Liver (tissue), 9 donors: ENCODE data around the gene PAAF1. TPM values are rescaled to one million over a fixed set of nuclear protein-coding genes. Genes with fewer than 3 reads are reported as not detected.

Experiments used
- DNase-seq: peaks from one replicate; pipeline ENCODE4 v3.0.0-alpha.2; 2017; ENCODE audit warnings: low spot score
- H3K27ac ChIP-seq, 2 donors: one replicate each; pipeline ENCODE4 v1.7.0; 2013; ENCODE audit warnings: inconsistent platforms in 2 of 2, low read length in 2 of 2, control low read depth in 1 of 2, low read depth in 1 of 2, mild to moderate bottlenecking in 1 of 2
- H3K27me3 ChIP-seq, 4 donors: one replicate each; pipeline versions ENCODE4 v1.6.1 to v1.7.0; 2013; ENCODE audit warnings: low read length in 3 of 4, inconsistent platforms in 1 of 4, mild to moderate bottlenecking in 1 of 4, moderate library complexity in 1 of 4; ENCODE audit not compliant: control insufficient read depth in 4 of 4, insufficient read depth in 4 of 4
- H3K36me3 ChIP-seq, 4 donors: one replicate each; pipeline versions ENCODE4 v1.6.1 to v1.7.0; 2013; ENCODE audit warnings: low read length in 3 of 4, mild to moderate bottlenecking in 3 of 4, low read depth in 1 of 4, moderate library complexity in 1 of 4; ENCODE audit not compliant: control insufficient read depth in 4 of 4, insufficient read depth in 3 of 4
- H3K4me1 ChIP-seq, 4 donors: one replicate each; pipeline versions ENCODE4 v1.6.1 to v1.7.0; 2013; ENCODE audit warnings: low read length in 3 of 4, mild to moderate bottlenecking in 3 of 4, moderate library complexity in 1 of 4; ENCODE audit not compliant: control insufficient read depth in 4 of 4, insufficient read depth in 4 of 4
- H3K4me3 ChIP-seq, 3 donors: one replicate each; pipeline versions ENCODE4 v1.6.1 to v1.7.0; 2013; ENCODE audit warnings: low read length in 3 of 3, control low read depth in 1 of 3, low read depth in 1 of 3, mild to moderate bottlenecking in 1 of 3
- H3K9ac ChIP-seq, 2 donors: one replicate each; pipeline ENCODE4 v1.7.0; 2013; ENCODE audit warnings: low read length in 2 of 2, mild to moderate bottlenecking in 2 of 2, moderate library complexity in 2 of 2, control low read depth in 1 of 2, low read depth in 1 of 2
- H3K9me3 ChIP-seq, 4 donors: one replicate each; pipeline versions ENCODE4 v1.6.1 to v1.7.0; 2013; ENCODE audit warnings: low read length in 3 of 4; ENCODE audit not compliant: control insufficient read depth in 4 of 4
- EGR1 ChIP-seq, 2 donors: IDR thresholded peaks; 2 replicates each; pipeline ENCODE4 v1.6.1; 2016 to 2018; ENCODE audit warnings: antibody characterized with exemption in 2 of 2, low read depth in 2 of 2
- FOXA1 ChIP-seq: IDR thresholded peaks from 2 replicates; pipeline ENCODE4 v1.6.1; 2016; ENCODE audit warnings: antibody characterized with exemption
- FOXA2 ChIP-seq: IDR thresholded peaks from 2 replicates; pipeline ENCODE4 v1.6.1; 2016; ENCODE audit warnings: antibody characterized with exemption
- HNF4A ChIP-seq, 2 donors: conservative IDR thresholded peaks; 2 replicates each; pipeline ENCODE4 v1.6.1; 2016; ENCODE audit warnings: antibody characterized with exemption in 2 of 2, mild to moderate bottlenecking in 2 of 2
- HNF4G ChIP-seq: IDR thresholded peaks from 2 replicates; pipeline ENCODE4 v1.6.1; 2016; ENCODE audit warnings: antibody characterized with exemption
- JUND ChIP-seq, 2 donors: IDR thresholded peaks; 2 replicates each; pipeline ENCODE4 v1.6.1; 2016; ENCODE audit warnings: antibody characterized with exemption in 2 of 2
- YY1 ChIP-seq: IDR thresholded peaks from 2 replicates; pipeline ENCODE4 v1.6.1; 2016; ENCODE audit warnings: antibody characterized with exemption, mild to moderate bottlenecking
- WGBS: extraction: QIAGEN DNeasy Blood & Tissue Kit; methylation state at CpG from one replicate; pipeline ENCODE4 v1.1.7; 2013; 5-methylcytosine and 5-hydroxymethylcytosine counted together
- polyA plus RNA-seq, 2 donors: library from polyadenylated mRNA; stranded (reverse) in 1 of 2; unstranded in 1 of 2; fragments of 200-250 nt in 1 of 2; fragments of >200 nt in 1 of 2; fragmentation: Nextera tagmentation in 1 of 2; extraction: Ambion mirVana in 1 of 2; gene quantifications; one replicate each; pipeline versions ENCODE4 v1.2.1 to v1.2.3, GENCODE V29; 2013 to 2015
- total RNA-seq, 2 donors: library from RNA; depleted of rRNA; stranded (reverse); fragments of >200 nt; gene quantifications; one replicate each; pipeline ENCODE4 v1.2.3, GENCODE V29; 2014
- TF ChIP-seq, protein P1 (sequence below): fragments of 150-350 bp; IDR thresholded peaks from 2 replicates; pipeline ENCODE4 v1.5.1; 2017; ENCODE audit warnings: improper control_type of control experiment, low read depth, low read length; ENCODE audit not compliant: missing input control
- TF ChIP-seq, protein P2 (sequence below): IDR thresholded peaks from 2 replicates; pipeline ENCODE4 v1.6.1; 2016; ENCODE audit warnings: antibody characterized with exemption
- TF ChIP-seq, protein P3 (sequence below): IDR thresholded peaks from 2 replicates; pipeline ENCODE4 v1.6.1; 2016; ENCODE audit warnings: antibody characterized with exemption, mild to moderate bottlenecking
- donor health status: healthy.
- donor health status: healthy.
- donor health status: healthy.
- donor health status: healthy.
- donor health status: healthy.

Gene PAAF1
- total and polyA plus RNA-seq, 4 donors = 5.3 to 10.4 (median 8.3) TPM

DNA sequence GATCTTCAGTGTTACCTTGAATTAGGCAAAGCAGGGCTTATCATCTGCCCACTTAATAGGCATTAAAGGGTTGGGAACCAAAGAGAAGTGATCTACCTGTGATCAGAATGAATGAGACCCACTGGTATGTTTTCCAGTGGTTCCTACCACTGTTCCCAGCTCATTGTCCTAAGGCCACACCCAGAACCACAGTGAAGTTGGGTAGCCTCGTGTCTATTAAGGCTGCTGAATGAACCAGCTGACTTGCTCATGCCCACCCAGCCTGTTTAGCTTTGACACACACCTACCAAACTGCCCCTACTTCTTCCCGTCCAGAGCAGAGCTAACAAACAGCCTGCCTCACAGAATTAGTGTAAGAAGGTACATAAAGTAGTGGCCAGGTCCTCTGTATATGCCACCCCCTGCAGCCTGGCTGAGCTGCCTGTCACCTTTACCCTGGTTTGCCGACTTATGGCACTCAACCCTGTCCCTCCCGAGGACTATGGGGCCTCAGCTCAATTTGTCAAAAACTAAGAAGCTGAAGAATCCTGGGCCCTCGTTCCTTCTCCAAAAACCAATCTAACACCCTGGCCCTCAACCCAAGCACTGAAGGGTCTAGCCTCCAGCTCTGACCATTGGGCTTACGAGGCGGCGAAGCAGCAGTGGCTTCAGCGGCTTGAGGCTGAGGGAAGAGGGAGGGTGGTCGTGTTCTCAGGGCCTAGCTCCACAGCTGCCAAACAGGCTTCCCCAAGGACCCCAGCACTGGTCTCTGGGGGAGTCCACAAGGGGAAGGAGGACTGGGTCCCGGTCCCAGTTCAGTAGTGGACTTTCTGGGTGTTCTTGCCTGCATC, 96.0 kb downstream of the PAAF1 start:
- Histone ChIP-seq H3K9me3 (no peaks in the 10 kb centered on the region), H3K27me3 (no peaks in the 10 kb centered on the region), H3K4me1 (no peaks in the 10 kb centered on the region), H3K9ac (no peak overlapping the region), H3K36me3 (peaks cover 0 to 4% (median 0%) of the 10 kb centered on the region in 4 donors), H3K27ac (no peak overlapping the region), H3K4me3 (no peak overlapping the region)
- WGBS = 89% methylated on average over 11 of the region's 11 CpGs
- no peak for DNase-seq
- TF ChIP-seq YY1 = no peak
- no peak for TF ChIP-seq HNF4G
- no peak for TF ChIP-seq HNF4A (conservative IDR thresholded peaks at IDR 0.05)

DNA sequence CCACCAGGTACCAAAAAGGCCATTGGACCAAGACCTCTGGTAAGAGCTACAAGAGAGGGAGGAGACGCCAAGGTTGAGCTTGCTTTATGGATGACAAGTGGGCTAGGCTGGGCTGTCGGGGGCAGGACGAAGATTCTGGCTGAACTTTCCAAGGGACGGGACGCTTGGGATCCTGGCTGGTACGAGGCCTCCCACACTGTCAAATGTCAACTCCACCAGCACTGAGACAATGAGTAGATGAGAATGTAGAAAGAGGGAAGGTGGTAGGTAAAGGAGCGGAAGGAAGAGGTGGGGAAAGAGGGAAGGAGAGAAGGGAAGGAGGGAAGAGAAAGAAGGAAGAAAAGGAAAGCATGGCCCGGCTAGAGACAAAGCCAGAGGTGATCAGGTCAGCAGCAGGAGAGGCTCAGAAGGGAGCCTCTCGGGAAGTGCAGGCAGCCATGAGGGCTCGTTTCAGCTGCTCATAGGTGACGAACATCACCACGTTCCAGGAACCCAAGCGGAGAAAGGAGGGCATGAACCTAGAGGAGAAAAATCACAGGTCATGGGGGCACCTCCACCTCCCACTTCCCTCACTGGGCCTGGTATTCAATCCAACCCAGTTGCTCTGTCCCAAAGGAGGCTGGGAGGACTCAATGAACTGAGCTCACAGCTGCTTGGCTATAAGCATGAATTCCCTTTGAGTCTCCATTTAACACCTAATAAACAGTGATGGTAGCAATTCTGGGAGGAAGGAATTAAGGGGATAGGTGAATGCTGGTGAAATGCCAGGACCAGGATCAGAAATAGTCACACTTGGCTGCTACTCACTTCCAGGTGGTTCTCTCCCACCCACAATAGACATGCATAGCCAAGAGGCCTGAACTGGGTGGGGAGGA, 98.0 kb downstream of the PAAF1 start:
- 94% methylated on average over 13 of the region's 13 CpGs for WGBS

More for the DNA sequence above, 98.0 kb downstream of the PAAF1 start:
- no peak overlapping the region for H3K9ac ChIP-seq
- no peak overlapping the region for H3K27ac ChIP-seq
- TF ChIP-seq, protein P1, sequence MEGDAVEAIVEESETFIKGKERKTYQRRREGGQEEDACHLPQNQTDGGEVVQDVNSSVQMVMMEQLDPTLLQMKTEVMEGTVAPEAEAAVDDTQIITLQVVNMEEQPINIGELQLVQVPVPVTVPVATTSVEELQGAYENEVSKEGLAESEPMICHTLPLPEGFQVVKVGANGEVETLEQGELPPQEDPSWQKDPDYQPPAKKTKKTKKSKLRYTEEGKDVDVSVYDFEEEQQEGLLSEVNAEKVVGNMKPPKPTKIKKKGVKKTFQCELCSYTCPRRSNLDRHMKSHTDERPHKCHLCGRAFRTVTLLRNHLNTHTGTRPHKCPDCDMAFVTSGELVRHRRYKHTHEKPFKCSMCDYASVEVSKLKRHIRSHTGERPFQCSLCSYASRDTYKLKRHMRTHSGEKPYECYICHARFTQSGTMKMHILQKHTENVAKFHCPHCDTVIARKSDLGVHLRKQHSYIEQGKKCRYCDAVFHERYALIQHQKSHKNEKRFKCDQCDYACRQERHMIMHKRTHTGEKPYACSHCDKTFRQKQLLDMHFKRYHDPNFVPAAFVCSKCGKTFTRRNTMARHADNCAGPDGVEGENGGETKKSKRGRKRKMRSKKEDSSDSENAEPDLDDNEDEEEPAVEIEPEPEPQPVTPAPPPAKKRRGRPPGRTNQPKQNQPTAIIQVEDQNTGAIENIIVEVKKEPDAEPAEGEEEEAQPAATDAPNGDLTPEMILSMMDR = no peak
- TF ChIP-seq FOXA1 (no peak), EGR1 (IDR thresholded peaks at IDR 0.05; ENCODE audit: low read depth in 2 of 2) (no peak), JUND (IDR thresholded peaks at IDR 0.05) (no peak), FOXA2 (no peak), HNF4G (no peak), YY1 (no peak)
- TF ChIP-seq, protein P2, sequence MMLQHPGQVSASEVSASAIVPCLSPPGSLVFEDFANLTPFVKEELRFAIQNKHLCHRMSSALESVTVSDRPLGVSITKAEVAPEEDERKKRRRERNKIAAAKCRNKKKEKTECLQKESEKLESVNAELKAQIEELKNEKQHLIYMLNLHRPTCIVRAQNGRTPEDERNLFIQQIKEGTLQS = no peak
- TF ChIP-seq, protein P3, sequence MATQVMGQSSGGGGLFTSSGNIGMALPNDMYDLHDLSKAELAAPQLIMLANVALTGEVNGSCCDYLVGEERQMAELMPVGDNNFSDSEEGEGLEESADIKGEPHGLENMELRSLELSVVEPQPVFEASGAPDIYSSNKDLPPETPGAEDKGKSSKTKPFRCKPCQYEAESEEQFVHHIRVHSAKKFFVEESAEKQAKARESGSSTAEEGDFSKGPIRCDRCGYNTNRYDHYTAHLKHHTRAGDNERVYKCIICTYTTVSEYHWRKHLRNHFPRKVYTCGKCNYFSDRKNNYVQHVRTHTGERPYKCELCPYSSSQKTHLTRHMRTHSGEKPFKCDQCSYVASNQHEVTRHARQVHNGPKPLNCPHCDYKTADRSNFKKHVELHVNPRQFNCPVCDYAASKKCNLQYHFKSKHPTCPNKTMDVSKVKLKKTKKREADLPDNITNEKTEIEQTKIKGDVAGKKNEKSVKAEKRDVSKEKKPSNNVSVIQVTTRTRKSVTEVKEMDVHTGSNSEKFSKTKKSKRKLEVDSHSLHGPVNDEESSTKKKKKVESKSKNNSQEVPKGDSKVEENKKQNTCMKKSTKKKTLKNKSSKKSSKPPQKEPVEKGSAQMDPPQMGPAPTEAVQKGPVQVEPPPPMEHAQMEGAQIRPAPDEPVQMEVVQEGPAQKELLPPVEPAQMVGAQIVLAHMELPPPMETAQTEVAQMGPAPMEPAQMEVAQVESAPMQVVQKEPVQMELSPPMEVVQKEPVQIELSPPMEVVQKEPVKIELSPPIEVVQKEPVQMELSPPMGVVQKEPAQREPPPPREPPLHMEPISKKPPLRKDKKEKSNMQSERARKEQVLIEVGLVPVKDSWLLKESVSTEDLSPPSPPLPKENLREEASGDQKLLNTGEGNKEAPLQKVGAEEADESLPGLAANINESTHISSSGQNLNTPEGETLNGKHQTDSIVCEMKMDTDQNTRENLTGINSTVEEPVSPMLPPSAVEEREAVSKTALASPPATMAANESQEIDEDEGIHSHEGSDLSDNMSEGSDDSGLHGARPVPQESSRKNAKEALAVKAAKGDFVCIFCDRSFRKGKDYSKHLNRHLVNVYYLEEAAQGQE = no peak
- H3K4me3 ChIP-seq = no peak overlapping the region
- no peaks in the 10 kb centered on the region for H3K9me3 ChIP-seq
- H3K4me1 ChIP-seq = no peaks in the 10 kb centered on the region
- H3K36me3 ChIP-seq = peaks cover 0 to 4% (median 0%) of the 10 kb centered on the region in 4 donors
- no peaks in the 10 kb centered on the region for H3K27me3 ChIP-seq
- DNase-seq = peak; percentile 33
